ENCODE data around the gene SUGCT.

SUGCT gene

DNA sequence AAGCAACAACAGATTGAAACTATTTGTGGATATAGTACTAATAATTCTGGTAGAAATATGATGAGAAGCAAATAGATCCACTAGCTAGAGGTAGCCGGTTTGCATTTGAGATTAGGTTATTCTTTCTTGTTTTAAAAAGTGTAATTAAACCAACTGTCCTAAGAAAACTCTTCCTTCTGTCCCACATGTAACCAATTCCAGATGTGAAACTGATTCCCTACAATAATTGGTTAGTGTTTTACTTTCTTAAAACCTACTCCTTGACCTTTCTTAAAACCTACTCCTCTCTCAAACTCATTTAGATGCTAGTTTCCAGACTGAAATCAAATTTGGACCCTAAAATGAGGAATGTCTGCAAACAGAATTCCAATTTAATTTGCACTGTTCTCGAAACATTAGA, 521.5 kb downstream of the SUGCT start:
- intact Hi-C loops (cut with DNase I), result no loop called here
- no peak for DNase-seq

GRCh38 chr7:40658729-40659128, 523.9 kb downstream of the SUGCT start:
- peak in 1 of 42 donors; percentile 3 for DNase-seq
- intact Hi-C loops (cut with DNase I), result no loop called here

DNA sequence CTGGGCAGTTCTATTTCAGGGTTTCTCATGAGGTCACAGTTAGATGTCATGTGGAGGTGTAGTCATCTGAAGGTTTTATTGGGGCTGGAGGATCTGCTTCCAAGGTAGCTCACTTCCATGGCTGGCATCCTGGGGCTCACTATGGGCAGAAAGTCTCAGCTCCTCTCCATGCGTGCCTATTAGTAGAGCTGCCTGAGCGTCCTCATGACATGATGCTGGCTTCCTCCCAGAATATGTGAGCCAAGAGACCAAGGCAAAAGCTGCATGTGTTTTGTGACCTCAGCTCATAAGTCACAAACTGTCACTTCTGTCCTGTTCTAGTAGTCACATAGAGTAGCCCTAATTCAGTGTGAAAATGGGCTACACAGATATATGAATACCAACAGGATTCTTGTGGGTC, 524.4 kb downstream of the SUGCT start:
- intact Hi-C loops (cut with DNase I), result no loop called here
- DNase-seq, result no peak

GRCh38 chr7:40673285-40673684, 538.5 kb downstream of the SUGCT start:
- intact Hi-C loops (cut with DNase I), result no loop called here

DNA sequence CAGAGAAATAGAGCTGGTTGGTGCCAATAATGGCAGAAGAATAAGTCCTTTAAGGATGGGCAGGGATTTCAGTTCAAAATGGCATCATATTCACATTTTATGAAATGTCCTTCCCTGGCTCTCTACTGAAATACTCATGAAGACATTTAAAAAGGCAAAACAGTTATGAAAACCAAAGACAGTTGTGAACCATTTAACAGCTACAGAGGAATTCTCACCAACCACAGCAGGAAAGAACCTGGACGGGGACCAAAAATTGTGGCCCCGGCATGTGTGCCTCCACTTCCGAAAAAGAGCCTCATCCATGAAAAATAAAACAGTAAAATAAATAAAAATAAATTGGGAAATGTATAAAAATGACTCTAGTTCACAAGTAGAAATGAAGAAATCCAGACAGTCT, 539.5 kb downstream of the SUGCT start:
- DNase-seq, result no peak
- intact Hi-C loops (cut with DNase I), result no loop called here

More at GRCh38 chr7:40673285-40673684, 538.5 kb downstream of the SUGCT start:
- no peak for DNase-seq

DNA sequence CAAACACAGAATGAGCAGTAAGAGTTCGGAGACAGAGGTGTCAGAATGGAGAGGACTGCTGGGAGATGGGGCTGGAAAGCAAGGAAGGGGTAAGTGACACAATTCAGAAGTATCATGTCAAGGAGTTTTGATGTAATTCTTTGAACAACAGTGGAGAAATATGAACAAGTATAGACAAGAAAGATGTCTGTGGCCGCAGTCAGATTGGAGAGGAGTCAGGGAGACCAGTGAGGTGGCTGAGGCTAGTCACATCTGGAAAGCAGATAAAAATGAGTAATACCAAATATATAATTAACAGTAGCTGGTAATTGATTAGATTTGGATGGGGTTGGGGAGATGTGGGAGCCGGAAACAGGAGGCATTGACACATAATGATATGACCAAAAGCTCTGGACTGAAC, 540.9 kb downstream of the SUGCT start:
- DNase-seq, result no peak

GRCh38 chr7:40676221-40676620, 541.4 kb downstream of the SUGCT start:
- intact Hi-C loops (cut with DNase I), result no loop called here
- DNase-seq, result no peak

More for the DNA sequence above, 540.9 kb downstream of the SUGCT start:
- intact Hi-C loops (cut with DNase I), result no loop called here

- DNase-seq, result no peak
These were observed 545.9 kb downstream of the SUGCT start for GRCh38 chr7:40680657-40681056.

DNA sequence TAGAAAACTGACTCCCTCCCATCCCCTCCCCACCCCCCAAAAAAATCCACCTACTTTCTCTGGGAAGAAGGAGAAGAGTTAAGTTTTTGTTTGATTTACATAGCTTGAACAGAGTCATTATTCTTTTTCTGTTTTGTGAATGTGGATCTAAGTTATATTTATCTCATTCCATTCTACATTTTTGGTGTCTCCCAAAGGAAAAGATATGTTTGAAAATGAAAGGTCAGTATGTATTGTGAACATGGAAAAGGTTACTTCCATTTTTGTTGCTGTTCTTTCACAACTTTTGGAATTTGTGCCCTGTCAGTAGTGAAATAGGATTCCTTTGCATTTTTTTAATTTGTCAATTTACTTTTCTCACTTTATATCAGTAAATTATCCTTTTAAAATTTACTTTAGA, 547.9 kb downstream of the SUGCT start:
- no peak for DNase-seq
- intact Hi-C loops (cut with DNase I), result no loop called here

More at GRCh38 chr7:40680657-40681056, 545.9 kb downstream of the SUGCT start:
- intact Hi-C loops (cut with DNase I), result no loop called here

DNA sequence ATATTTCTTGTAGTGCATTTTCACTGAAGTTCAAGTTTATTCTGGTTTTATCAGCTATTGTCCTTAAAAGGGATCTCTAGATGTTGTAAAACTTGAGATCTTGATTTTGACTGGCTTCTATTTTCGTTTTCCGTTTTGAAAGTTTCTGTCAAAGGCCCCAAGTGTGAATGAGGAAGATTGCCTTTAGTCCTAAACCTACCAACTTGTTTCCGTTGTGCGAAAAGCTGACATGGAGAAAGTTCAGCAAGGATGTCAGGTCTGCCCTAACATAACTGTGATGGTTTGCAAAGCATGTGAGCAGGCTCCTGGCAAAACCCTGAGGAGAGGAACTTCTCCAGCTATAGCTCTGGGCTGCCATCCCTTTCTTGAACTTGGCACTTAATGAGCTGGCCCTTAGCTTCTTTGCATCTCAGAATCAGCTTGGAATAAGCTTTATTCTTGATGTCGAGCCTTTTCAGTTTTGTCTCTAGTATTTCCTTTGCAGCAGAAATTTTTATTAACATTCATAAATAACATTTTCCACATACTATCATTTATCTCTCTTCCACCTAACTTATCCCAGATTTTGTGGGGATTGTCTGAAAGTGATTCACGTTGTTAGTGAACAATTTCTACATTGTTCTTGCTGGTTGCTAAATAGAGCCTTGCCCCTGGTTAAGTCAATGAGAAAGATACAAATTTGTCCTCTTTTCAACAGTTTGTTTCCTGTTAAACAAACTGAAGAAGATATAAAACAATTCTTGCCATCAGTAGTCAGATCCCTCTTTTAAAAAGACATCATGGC, 559.4 kb downstream of the SUGCT start:
- no peak for DNase-seq
- intact Hi-C loops (cut with DNase I), result no loop called here

GRCh38 chr7:40694991-40695390, 560.2 kb downstream of the SUGCT start:
- intact Hi-C loops (cut with DNase I), result no loop called here

DNA sequence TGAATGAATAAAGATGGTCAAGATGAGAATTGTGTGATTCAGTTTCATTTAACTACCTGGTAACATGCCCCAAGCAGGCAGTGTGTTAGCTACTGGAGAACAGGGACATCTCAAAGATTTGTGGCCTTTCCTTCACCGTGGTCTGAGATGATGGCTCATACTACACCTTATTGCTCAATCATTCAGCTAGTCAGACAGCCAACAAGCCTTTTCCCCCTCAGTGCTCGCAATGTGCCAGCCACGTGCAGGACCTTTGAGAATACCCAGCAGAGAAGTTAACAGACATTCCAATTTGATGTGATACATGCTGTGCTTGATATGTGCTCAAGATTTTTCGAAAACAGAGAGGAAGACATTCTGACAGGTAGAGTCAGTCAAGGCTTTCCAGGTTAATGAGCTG, 562.8 kb downstream of the SUGCT start:
- intact Hi-C loops (cut with DNase I), result no loop called here
- no peak for DNase-seq

More at GRCh38 chr7:40694991-40695390, 560.2 kb downstream of the SUGCT start:
- no peak for DNase-seq

DNA sequence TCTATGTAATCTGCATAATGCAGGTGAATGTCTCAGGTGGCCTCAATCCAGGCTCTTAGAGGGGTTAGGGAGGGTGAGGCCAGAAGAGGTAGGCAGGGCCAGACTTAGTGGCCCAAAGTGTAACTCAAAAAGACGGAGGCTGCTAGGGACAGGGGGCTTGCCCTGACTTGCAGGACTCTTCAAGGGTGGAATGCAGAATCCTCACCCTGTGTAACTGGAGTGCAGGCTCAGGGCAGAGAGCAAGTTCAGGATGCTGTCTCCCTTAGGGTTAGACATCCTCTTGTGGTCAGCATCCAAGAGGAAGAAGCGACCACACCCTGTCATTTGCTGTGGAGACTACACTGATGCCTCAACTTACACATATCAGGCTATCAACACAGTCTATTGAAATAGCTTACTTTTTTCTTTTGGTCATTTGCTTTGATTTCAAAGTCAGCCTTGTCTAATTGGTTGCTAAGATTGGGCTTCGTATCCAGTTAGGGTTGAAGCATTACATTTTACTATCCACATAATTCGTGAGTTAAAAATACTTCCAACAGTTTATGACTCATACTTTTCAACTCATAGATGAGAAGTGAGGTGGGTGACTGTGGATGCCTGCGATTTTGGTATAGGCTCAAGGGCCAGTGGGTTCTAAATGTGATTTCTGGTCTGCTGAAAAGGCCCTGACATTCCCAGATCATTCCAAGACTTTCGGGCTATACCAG, 563.6 kb downstream of the SUGCT start:
- DNase-seq, result peak in 3 of 42 donors; percentile 6 to 50 (median 24)
- intact Hi-C loops (cut with DNase I), result no loop called here

DNA sequence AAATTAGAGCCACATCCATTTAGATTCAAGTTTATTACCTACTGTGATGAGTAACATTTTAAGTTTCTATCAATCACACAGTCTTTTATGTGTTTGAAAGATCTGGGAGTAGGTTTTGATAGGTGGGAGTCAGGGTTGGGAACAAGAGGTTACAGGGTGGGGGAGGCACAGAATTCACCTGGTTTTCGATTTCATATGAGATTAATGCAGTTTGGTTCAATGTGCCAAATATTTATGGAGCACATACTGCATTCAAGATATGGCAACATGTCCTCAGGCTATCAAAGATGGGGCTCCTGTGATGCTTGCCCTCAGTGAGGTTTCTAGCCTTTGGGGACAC, 564.1 kb downstream of the SUGCT start:
- intact Hi-C loops (cut with DNase I), result no loop called here
- DNase-seq, result peak in 11 of 42 donors; percentile 11 to 56 (median 37)

GRCh38 chr7:40700653-40701421, 566.0 kb downstream of the SUGCT start:
- intact Hi-C loops (cut with DNase I), result no loop called here
- peak in 2 of 42 donors; percentile 4 to 37 for DNase-seq

DNA sequence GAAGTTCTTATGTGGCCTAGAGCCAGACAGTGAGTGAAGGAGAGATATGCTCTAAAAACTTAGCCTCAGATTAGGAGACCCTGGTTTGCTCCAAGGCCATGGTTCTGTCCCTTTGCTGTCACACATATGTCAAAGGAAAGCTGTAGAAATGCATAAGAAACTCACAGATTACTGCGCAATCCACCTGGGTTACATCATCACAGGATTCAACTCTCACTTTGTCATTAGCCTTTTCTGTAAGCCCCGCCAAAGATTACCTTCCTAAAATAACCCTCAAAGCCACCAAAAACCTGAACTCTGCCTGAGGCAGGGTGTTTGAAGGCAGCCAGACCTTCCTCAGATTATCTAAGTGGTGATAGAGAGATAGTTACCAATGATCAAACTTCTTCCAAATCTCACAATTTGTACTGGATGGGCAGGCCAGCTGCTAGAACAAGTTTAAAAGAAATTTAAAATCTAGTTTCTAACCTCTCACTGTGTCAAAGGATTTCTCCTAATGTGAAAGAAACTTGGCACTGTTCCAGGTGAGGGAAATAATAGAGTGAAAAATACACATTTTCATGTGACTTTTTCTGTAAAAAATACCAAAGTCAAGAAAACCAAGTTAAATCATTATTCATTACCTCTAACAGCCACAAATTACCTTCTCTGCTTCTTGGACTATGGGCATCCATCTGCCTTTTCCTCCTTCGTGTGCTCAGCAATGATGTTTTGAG, 567.2 kb downstream of the SUGCT start:
- DNase-seq, result no peak
- intact Hi-C loops (cut with DNase I), result no loop called here

GRCh38 chr7:40704172-40704571, 569.4 kb downstream of the SUGCT start:
- no peak for DNase-seq
- intact Hi-C loops (cut with DNase I), result no loop called here

GRCh38 chr7:40706829-40707228, 572.0 kb downstream of the SUGCT start:
- no peak for DNase-seq
- intact Hi-C loops (cut with DNase I), result no loop called here
